ENCODE measurements around the gene CSF1.
"Not testable (repeated sequence)": the region's sequence is repeated elsewhere in the genome, so short reads cannot be mapped to it uniquely, and the experiment has no call there.

The CSF1 gene

DNA sequence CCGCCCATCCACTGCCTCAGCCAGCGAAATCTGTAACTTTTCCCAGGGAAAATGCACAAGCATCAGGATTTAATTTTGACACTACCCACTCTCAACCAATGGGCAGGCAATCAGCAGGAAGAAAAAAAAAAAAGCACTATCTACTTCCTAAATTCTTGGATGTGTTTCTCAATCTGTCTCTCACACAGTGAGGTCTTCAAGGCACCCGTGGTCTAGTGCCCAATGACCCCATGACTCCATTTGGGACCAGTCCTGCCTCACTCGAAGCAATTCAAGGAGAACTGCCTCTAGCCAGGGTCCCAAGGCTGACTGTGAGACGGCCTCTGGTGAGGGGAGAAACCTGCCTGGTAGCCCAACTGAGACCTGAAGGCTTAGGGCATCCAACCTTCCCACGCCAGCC lies 35.9 kb downstream of the CSF1 start:
- DNase-seq = no peak

- DNase-seq = no peak
These were observed 37.1 kb downstream of the CSF1 start for GRCh38 chr1:109947582-109948284.

DNA sequence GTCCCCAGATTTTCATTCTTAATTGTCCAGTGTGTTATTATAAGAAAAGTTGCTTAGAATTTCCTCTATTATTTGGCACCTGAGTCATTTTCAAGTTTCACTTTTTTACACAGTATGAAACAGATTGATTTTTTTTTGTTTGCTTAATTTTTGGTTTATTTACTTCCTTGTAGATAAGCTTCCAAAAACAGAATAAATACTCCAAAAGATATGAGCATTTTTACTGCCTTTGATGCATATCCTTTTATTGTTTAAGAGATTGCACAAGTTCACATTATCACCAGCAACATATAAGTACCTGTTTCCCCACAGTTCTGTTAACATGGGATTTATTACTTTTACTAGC lies 37.6 kb downstream of the CSF1 start:
- DNase-seq = no peak

DNA sequence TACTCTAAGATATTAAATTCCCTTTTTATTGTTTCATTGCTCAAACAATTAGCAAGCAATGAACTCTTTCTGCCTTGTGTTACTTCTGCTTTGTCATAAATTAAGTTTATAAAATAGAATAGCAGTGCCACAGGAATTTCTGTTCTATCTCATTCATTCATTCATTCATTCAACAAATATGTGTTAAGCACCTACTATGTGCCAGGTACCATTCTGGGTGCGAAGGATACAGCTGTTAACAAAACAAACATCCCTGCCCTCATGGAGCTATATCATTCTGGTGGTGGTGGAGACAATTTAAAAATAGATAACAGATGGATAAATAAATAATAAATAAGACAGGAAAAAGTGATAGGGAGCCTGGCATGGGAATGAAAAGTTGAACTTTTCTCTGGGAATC lies 39.4 kb downstream of the CSF1 start:
- DNase-seq = no peak

GRCh38 chr1:109950509-109950908 lies 39.9 kb downstream of the CSF1 start:
- no peak for DNase-seq

GRCh38 chr1:109951501-109951900 lies 40.9 kb downstream of the CSF1 start:
- DNase-seq = not testable (repeated sequence)

GRCh38 chr1:109954041-109954512 lies 43.4 kb downstream of the CSF1 start:
- no peak for DNase-seq

DNA sequence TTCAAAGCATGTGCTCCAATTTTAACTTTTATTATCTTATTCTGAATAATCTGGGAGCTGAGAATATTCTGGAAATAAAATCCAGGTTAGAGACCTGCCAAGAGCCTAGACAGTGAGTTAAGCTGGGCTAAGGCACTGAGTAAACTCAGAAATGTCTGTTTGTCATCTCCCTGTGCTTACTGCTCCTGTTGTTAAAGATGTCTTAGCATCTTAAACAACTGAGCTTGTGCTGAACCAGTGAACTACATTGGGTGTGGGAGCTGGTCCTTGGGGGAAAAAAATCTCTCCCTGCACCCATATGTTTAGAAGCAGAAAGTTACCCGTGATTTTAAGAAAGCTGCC lies 49.0 kb downstream of the CSF1 start:
- peak; percentile 18 for DNase-seq

GRCh38 chr1:109959974-109960744 lies 49.5 kb downstream of the CSF1 start:
- peak; percentile 97 for DNase-seq

DNA sequence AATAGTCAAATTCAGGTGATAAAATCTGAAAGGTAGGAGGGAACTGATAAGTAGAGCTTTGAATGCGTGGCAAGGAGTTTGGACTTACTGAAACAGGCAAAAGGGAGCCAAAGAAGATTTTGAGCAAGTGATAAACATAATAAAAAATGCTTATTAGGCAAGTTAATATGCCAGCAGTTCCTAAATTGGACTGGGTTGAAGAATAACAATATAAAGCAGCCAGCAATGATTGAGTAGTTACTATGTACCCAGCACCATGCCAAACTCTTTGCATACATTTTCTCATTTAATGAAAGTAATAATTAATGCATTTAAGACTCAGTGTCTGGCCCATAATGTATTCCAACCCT lies 50.1 kb downstream of the CSF1 start:
- DNase-seq = peak; percentile 63

DNA sequence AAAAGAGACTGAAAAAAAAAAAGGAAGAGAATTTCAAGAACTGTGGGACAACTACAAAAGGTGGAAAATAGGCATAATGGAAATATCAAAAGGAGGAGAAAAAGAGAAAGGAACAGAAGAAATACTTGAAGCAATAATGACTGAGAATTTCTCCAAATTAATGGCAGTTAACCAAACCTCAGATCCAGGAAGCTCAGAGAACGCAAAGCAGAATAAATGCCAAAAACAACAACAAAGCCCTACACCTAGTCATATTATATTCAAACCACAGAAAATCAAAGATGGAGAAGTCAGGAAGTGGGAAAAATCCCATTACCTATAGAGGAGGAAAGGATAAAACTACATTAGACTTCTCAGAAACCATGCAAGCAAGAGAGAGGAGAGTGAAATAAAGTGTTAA lies 53.2 kb downstream of the CSF1 start:
- DNase-seq = no peak

DNA sequence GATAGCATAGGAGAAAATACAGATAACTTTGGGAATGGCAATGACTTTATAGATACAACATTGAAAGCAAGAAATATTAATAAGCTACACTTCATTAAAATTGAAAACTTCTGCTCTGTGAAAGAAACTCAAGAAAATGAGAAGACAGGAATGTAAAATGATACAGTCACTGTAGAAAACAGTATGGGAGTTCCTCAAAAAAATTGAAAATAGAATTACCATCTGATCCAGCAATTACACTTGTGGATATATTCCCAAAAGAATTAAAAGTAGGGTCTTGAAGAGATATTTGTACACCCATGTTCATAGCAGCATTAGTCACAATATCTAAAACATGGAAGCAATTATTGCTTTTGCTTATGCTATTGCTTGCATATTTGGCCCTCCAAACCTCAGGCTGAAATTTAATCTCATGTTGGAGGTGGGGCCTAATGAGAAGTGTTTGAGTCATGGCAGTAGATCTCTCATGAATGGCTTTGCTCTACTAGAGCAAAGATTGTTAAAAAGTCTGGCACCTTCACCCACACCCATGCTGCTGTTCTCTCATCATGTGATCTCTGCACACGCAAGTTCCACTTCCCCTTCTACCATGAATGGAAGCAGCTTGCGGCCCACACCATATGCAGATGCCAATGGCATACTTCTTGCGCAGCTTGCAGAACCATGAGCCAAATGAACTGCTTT lies 58.6 kb downstream of the CSF1 start:
- DNase-seq = peak; percentile 11

DNA sequence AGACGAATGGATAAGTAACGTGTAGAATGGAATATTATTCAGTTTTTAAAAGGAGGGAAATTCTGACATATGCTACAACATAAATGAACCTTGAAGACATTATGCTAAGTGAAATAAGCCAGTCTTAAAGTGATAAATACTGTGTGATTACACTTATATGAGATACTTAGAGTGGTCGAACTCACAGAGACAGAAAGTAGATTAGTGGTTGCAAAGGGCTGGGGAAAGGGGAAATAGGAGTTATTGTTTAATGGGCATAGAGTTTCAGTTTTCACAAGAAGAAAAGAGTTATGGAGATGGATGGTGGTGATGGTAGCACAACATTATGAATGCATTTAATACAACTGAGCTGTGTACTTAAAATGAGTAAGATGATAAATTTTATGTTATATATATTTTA lies 59.3 kb downstream of the CSF1 start:
- no peak for DNase-seq

DNA sequence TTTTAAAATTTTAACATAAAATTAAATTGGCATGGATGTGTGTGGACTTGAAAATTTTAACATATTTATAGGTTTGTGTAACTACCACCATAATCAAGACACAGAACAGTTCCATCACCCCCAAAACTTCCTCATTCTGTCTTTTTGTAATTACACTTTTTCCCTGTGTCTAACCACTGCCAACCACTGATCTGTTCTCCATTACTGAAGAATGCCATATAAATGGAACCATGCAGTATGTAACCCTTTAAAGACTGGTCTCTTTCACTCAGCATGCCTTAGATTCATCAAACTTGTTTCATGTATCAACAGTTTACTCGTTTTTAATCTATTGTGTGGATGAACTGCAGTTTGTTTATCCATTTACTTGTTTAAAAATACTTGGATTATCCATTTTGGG lies 60.9 kb downstream of the CSF1 start:
- DNase-seq = no peak

DNA sequence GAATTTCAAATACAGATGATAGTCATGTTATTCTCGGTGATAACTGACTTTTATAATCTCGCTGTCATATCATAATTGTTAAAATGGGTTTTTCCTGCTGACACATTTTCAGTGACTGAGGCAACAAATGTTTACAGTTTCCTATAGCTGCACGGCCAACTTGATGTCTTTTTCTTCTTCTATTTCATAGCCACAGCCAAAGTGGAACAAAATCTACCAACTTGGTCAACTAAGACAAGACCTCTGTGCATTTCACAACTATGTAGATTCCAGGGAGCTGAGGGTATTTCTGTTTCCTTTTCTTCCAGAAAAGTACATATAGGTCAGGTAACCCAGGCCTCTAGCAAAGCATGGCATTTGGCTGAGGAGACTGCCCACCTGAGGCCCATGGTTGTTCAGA lies 63.5 kb downstream of the CSF1 start:
- DNase-seq = no peak

- DNase-seq = no peak
These were observed 65.1 kb downstream of the CSF1 start for GRCh38 chr1:109975718-109976117.

- DNase-seq = no peak
These were observed 66.1 kb downstream of the CSF1 start for GRCh38 chr1:109976762-109977161.

- DNase-seq = no peak
These were observed 66.6 kb downstream of the CSF1 start for GRCh38 chr1:109977225-109977624.

DNA sequence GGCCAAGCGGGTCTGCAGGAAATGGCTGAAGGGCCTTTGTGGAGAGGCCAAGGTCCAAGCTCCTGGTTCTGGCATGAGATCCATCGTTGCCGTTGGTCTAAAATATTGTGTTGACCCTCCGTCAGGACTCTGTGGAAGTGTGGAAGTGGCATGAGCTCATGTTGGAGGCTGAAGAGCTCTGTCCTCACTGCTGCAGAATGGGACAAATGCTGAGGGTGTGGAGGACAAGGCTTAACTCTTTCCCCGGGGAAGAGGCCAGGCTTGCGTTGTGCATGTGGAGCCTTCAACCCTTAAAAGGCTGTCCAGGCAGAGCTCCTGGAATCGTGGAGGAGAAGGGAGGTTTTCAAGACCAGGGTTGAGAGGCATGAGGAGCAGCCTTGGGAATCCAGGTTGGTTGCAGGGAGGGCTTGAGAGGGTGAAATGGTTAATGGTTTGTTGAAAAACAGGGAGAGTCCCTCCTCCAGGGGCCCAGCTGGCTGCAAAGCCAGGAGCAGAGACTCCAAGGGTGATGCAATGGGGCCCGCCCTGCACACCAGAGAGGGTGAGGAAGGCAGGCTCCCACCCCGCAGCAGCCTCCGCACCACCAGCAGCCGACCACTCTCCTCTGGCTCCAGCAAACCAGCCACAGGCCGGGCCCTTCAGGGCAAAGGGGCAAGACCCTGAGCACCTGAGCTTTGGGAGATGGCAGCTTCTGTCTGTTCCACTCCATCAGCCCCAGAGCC lies 67.2 kb downstream of the CSF1 start:
- no peak for DNase-seq

DNA sequence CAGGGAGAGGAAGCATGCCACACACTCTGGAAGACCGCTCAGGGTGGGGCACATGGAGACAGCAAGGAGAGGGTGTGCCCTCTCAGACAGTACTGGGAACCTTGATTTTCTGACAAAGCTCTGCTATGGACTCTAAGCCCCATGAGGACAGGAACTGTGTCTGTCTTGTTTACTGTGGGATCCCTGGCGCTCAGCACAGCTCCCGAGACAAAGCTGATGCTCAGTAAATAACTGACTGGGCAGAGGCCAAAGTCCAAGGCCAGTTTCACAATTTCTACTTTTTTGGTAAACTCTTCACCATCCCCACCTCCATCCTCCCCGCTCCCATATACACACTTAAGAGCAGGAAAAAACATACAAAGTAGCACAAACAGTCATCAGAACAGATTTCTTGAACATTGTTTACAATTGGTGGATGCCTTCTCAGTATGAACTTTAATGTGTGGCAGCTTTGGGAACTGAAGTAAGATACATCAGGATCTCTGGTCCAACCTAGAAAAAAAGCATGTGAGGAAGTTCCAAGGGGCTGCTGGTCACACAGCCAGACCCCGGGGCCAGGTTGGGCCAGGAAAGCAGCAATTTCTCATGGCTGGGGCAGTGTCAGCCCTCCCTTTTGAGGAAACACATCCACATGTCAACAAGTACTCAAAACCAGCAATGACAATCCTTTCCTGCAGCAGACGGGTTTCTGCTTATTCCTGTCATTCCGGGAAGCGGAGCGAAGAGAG lies 68.3 kb downstream of the CSF1 start:
- DNase-seq = no peak

DNA sequence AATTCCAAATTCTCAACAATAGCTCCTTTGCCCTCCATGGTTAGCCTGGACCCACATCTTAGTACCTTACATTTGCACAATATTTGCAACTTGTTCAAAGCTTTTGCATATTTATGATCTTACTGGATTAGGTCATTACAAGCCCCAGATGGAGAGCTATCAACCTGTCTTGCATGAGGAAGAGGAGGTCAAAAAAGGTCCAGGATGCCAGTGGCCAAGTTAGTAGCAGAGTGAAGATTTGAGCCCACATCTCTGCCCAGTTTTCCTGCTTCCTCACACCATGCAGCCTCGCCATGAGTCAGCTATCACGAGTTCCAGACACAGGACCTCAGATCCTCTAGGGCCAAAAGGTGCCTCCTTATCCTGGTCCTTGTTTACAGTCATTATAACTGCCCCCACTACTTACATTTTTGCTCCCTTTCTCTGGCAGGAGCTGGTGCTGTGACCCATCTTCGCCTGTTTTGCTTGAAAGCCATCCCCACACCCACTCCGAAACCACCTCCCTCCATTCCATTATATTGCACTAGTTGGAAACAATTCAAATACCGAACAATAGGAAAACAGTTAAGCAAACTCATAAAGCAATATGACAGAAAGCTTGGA lies 68.9 kb downstream of the CSF1 start:
- peak; percentile 44 for DNase-seq

Measured in NCI-H69 (cell line).